Kidney (tissue), 14 donors: ENCODE data around the gene CASTOR1. TPM values are rescaled to one million over a fixed set of nuclear protein-coding genes. Genes with fewer than 3 reads are reported as not detected.

ENCODE experiments used
- DNase-seq, 5 donors: peaks; one replicate each; pipeline ENCODE4 v3.0.0-alpha.2; 2013 to 2020
- FAIRE-seq: peaks from 2 replicates; lab custom pipeline; 2012; peaks lifted over from hg19 to GRCh38; lab: Jason Lieb, UNC
- H3K27ac ChIP-seq, 2 donors: one replicate each; pipeline ENCODE4 v1.7.0; 2013; ENCODE audit warnings: low read depth in 2 of 2, low read length in 2 of 2, inconsistent platforms in 1 of 2
- H3K27me3 ChIP-seq: one replicate; pipeline ENCODE4 v1.7.1; 2013; ENCODE audit warnings: low read length, inconsistent platforms; ENCODE audit not compliant: control insufficient read depth, insufficient read depth
- H3K36me3 ChIP-seq, 3 donors: one replicate each; pipeline versions ENCODE4 v1.7.0 to v1.7.1; 2013; ENCODE audit warnings: low read length in 3 of 3, control low read depth in 1 of 3, inconsistent platforms in 1 of 3; ENCODE audit not compliant: insufficient read depth in 3 of 3, control insufficient read depth in 2 of 3
- H3K4me1 ChIP-seq, 3 donors: one replicate each; pipeline versions ENCODE4 v1.7.0 to v1.7.1; 2013; ENCODE audit warnings: low read length in 3 of 3, inconsistent platforms in 1 of 3, low read depth in 1 of 3; ENCODE audit not compliant: control insufficient read depth in 2 of 3, insufficient read depth in 2 of 3
- H3K4me3 ChIP-seq, 3 donors: one replicate each; pipeline versions ENCODE4 v1.7.0 to v1.8.1; 2013; ENCODE audit warnings: low read length in 3 of 3, control low read depth in 1 of 3, inconsistent platforms in 1 of 3
- H3K9ac ChIP-seq, 3 donors: one replicate each; pipeline versions ENCODE4 v1.7.0 to v1.7.1; 2013; ENCODE audit warnings: low read length in 3 of 3, control low read depth in 1 of 3, inconsistent platforms in 1 of 3
- H3K9me3 ChIP-seq, 3 donors: one replicate each; pipeline versions ENCODE4 v1.7.0 to v1.7.1; 2013; ENCODE audit warnings: low read length in 3 of 3, control low read depth in 1 of 3, inconsistent platforms in 1 of 3; ENCODE audit not compliant: control insufficient read depth in 2 of 3, insufficient read depth in 1 of 3
- intact Hi-C: fragments of 100-400 bp; cut with DNase I; formaldehyde crosslinking; loops from one replicate; pipeline ENCODE4 v1.11.1; 2022
- polyA plus RNA-seq: library from polyadenylated mRNA; stranded (reverse); fragments of 350-450 nt; fragmentation: Illumina TruSeq; extraction: RNeasy Lipid Tissue Mini Kit (QIAGEN cat#74804); gene quantifications from one replicate; pipeline ENCODE4 v1.2.3, GENCODE V29; 2014; ENCODE audit warnings: low read depth, low replicate concordance; ENCODE audit not compliant: insufficient read depth
- total RNA-seq: library from RNA; stranded (reverse); fragmentation: NEBNext Ultra II Directional; extraction: Animal tissue kit (Norgen Biotek cat#: 25700); gene quantifications from one replicate; pipeline ENCODE4 v1.2.1, GENCODE V29; 2021
- TF ChIP-seq, protein P1 (sequence below): IDR thresholded peaks from 3 replicates; pipeline ENCODE4 v1.5.1; 2012; ENCODE audit warnings: mild to moderate bottlenecking, moderate library complexity, borderline replicate concordance; ENCODE audit not compliant: insufficient read depth; ENCODE audit errors: extremely low read depth
- donor health status: control.
- donor health status: control.
- donor health status: control.
- donor health status: control.
- donor health status: control.
- donor health status: DM: yes; HTN: yes; CAD: no.
- donor health status: Normal renal cell carcinoma (clear cell type).

Gene CASTOR1
- total and polyA plus RNA-seq, 2 donors from 2014 or later, result 16.5 to 71.7 TPM

DNA sequence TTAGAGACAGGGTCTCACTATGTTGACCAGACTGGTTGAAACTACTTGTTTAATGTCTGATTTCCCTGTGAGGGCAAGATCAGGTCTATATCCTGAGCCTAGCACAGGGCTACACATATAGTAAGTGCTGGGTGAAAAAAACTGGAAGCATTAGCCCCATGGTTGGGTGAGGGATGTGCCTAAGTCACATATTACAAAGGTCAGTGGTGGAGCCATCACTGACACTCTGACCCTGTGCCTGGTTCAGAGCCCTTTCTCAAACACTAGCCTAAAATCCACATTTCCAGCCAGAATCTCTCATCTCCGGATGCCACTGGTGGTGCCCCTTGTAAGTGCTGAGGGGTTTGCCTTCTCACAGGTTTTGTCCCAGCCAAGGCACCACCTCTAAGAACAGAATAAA lies 28.5 kb upstream of the CASTOR1 start:
- peaks cover 0 to 57% (median 53%) of the 10 kb centered on the region in 3 donors for H3K4me1 ChIP-seq
- H3K36me3 ChIP-seq, result peaks cover 2 to 9% (median 7%) of the 10 kb centered on the region in 3 donors
- DNase-seq (no peak), FAIRE-seq (no peak)
- TF ChIP-seq, protein P1, sequence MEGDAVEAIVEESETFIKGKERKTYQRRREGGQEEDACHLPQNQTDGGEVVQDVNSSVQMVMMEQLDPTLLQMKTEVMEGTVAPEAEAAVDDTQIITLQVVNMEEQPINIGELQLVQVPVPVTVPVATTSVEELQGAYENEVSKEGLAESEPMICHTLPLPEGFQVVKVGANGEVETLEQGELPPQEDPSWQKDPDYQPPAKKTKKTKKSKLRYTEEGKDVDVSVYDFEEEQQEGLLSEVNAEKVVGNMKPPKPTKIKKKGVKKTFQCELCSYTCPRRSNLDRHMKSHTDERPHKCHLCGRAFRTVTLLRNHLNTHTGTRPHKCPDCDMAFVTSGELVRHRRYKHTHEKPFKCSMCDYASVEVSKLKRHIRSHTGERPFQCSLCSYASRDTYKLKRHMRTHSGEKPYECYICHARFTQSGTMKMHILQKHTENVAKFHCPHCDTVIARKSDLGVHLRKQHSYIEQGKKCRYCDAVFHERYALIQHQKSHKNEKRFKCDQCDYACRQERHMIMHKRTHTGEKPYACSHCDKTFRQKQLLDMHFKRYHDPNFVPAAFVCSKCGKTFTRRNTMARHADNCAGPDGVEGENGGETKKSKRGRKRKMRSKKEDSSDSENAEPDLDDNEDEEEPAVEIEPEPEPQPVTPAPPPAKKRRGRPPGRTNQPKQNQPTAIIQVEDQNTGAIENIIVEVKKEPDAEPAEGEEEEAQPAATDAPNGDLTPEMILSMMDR, result no peak
- intact Hi-C loops, result no loop called here
- H3K27me3 ChIP-seq, result no peaks in the 10 kb centered on the region
- H3K27ac ChIP-seq, result no peak overlapping the region
- H3K4me3 ChIP-seq, result no peak overlapping the region
- H3K9me3 ChIP-seq, result no peaks in the 10 kb centered on the region
- no peak overlapping the region for H3K9ac ChIP-seq

DNA sequence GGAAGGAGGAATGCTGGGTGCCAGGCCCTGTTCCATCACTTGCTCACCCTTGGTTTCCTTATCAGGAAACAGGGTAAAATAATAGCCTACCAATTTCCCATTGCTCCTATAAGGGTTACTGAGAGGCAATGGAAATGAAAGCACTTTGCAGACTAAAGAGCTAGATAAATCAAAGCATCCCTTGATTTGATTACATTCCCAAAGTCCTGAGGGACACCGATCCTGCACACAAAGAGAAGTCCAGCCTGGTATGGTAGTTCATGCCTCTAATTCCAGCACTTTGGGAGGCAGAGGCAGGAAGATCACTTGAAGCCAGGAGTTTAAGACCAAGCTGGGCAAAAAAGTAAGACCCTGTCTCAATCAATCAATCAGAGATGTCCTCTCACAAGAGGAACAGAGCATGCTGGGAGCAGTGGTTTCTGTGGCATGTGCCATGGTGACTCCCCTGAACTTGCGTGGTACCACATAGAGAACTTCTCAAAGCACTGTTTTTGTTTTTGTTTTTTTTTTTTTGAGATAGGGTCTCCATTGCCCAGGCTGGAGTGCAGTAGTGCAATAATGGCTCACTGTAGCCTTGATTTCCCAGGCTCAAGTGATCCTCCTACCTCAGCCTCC lies 26.8 kb upstream of the CASTOR1 start:
- Histone ChIP-seq H3K4me1 (peaks cover under 1 to 67% (median 65%) of the 10 kb centered on the region in 3 donors), H3K36me3 (peaks cover 2 to 9% (median 7%) of the 10 kb centered on the region in 3 donors), H3K27me3 (no peaks in the 10 kb centered on the region), H3K27ac (peak overlapping the region in 1 of 2 donors; percentile 16), H3K9me3 (no peaks in the 10 kb centered on the region), H3K9ac (no peak overlapping the region), H3K4me3 (no peak overlapping the region)
- no peak for DNase-seq
- no peak for FAIRE-seq
- TF ChIP-seq, protein P1, result no peak
- intact Hi-C loops, result no loop called here

DNA sequence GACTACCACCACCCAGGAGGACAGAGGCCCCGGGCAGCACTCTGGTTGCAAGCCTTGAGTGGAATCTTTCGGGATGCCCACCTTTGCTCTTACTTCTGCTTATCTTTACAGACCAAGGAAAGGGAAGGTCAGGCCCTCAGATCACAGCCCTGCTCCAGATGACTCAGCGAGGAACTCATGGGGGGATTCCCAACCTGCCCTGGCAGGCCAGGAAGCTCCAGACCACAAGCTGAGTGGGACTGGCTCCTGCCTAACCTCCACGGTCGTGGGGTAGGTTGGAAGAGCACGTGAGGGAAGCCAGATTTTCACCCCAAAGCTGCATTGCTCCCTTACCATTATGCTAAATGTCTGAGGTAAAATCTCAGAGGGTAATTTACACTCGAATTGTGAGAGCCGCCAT lies 25.6 kb upstream of the CASTOR1 start:
- Histone ChIP-seq H3K9me3 (no peaks in the 10 kb centered on the region), H3K4me3 (no peak overlapping the region), H3K27ac (no peak overlapping the region), H3K9ac (no peak overlapping the region), H3K27me3 (no peaks in the 10 kb centered on the region), H3K4me1 (peaks cover 8 to 69% (median 66%) of the 10 kb centered on the region in 3 donors), H3K36me3 (peaks cover 0 to 2% (median 0%) of the 10 kb centered on the region in 3 donors)
- TF ChIP-seq, protein P1, result no peak
- intact Hi-C loops, result no loop called here
- DNase-seq (no peak), FAIRE-seq (no peak)
